K562 (cell line): Measurements from ENCODE around the gene IFFO2. TPM values are rescaled to one million over a fixed set of nuclear protein-coding genes. Genes with fewer than 3 reads are reported as not detected.

Source experiments
- ATAC-seq: fragments of 200-7000 bp; cut with Tn5 transposase; 3 replicates; pipeline ENCODE4 v1.9.1; 2020; ENCODE audit warnings: moderate library complexity
- BruUV-seq: library from RNA; stranded (reverse); fragments of 400-500 nt; replicated peaks from 2 replicates; lab custom pipeline; 2021; lab: Mats Ljungman, UMichigan
- CTCF ChIA-PET: fragments of 300-600 bp; formaldehyde crosslinking; extraction: SDS; loops from one replicate; lab custom pipeline; 2021; ENCODE audit warnings: low intra/inter-chr PET ratio; lab: Yijun Ruan, JAX
- POLR2A ChIA-PET: fragments of 300-600, 350-650 bp; sonication (Branson Sonifier 250); formaldehyde crosslinking; extraction: SDS; loops from one replicate; lab custom pipeline; 2021; ENCODE audit warnings: antibody characterized with exemption, inconsistent platforms; lab: Yijun Ruan, JAX
- DNase-seq, 4 experiments: peaks; one replicate each; pipeline versions ENCODE4 v3.0.0 to v3.0.0-alpha.2; 2011 to 2018; ENCODE audit warnings: low spot score in 3 of 4, mixed read lengths in 3 of 4; ENCODE audit errors: extremely low read depth in 1 of 4
- FAIRE-seq: peaks from 2 replicates; lab custom pipeline; 2011; peaks lifted over from hg19 to GRCh38; lab: Jason Lieb, UNC
- H2AFZ ChIP-seq: 2 replicates; pipeline ENCODE4 v1.6.0; 2011; ENCODE audit warnings: low read depth, low read length, control low read depth, inconsistent platforms
- H3K27ac ChIP-seq: fragments of 200-600 bp; 3 replicates; pipeline ENCODE4 v1.8.0; 2011; ENCODE audit warnings: low read depth, mild to moderate bottlenecking, control low read depth, inconsistent platforms, low read length, moderate library complexity, mixed read lengths; ENCODE audit errors: extremely low read depth
- H3K27me3 ChIP-seq, 2 experiments: fragments of 300-600 bp in 1 of 2; 2 replicates in 1 of 2; 3 replicates in 1 of 2; pipeline versions ENCODE4 v1.6.0 to v1.8.0; 2011; ENCODE audit warnings: inconsistent platforms in 2 of 2, low read length in 2 of 2, mild to moderate bottlenecking in 1 of 2, mixed read lengths in 1 of 2, moderate library complexity in 1 of 2; ENCODE audit not compliant: control insufficient read depth in 2 of 2, insufficient read depth in 2 of 2
- H3K36me3 ChIP-seq: fragments of 300-600 bp; 3 replicates; pipeline ENCODE4 v1.8.0; 2011; ENCODE audit warnings: mild to moderate bottlenecking, low read length, inconsistent platforms; ENCODE audit not compliant: control insufficient read depth, insufficient read depth
- H3K4me1 ChIP-seq, 2 experiments: fragments of 200-600 bp in 1 of 2; replicated peaks in 1 of 2; 2 replicates in 1 of 2; 3 replicates in 1 of 2; pipeline versions ENCODE4 v1.5.1 to v1.8.0; 2011; ENCODE audit warnings: inconsistent platforms in 2 of 2, low read length in 2 of 2, mild to moderate bottlenecking in 1 of 2, mixed read lengths in 1 of 2, moderate library complexity in 1 of 2; ENCODE audit not compliant: control insufficient read depth in 2 of 2, insufficient read depth in 2 of 2
- H3K4me2 ChIP-seq: 2 replicates; pipeline ENCODE4 v1.6.1; 2011; ENCODE audit warnings: low read length, control low read depth, inconsistent platforms, mixed read lengths; ENCODE audit not compliant: insufficient read depth
- H3K4me3 ChIP-seq: fragments of 200-600 bp; sonication (generic), shearing (Covaris generic); 2 replicates; pipeline ENCODE4 v1.5.1; 2016; ENCODE audit warnings: control low read depth, inconsistent platforms
- H3K79me2 ChIP-seq: fragments of 200-600 bp; 3 replicates; pipeline ENCODE4 v1.8.0; 2011; ENCODE audit warnings: low read length, inconsistent platforms; ENCODE audit not compliant: control insufficient read depth, insufficient read depth
- H3K9ac ChIP-seq, 2 experiments: 2 replicates each; pipeline versions ENCODE4 v1.6.0 to v1.6.1; 2011; ENCODE audit warnings: low read depth in 2 of 2, low read length in 2 of 2, control low read depth in 1 of 2, inconsistent platforms in 1 of 2, mild to moderate bottlenecking in 1 of 2, mixed read lengths in 1 of 2; ENCODE audit not compliant: insufficient read depth in 1 of 2
- H3K9me1 ChIP-seq: one replicate; pipeline ENCODE4 v1.6.0; 2011; ENCODE audit warnings: inconsistent platforms, mild to moderate bottlenecking, low read length, moderate library complexity; ENCODE audit not compliant: control insufficient read depth, insufficient read depth
- H3K9me3 ChIP-seq: replicated peaks from 2 replicates; pipeline ENCODE4 v1.5.1; 2011; ENCODE audit warnings: low read depth, low read length, inconsistent platforms; ENCODE audit not compliant: control insufficient read depth, insufficient read depth
- H4K20me1 ChIP-seq: replicated peaks from 2 replicates; pipeline ENCODE4 v1.6.1; 2011; ENCODE audit warnings: low read length, inconsistent platforms, mixed read lengths; ENCODE audit not compliant: control insufficient read depth, insufficient read depth
- ADNP ChIP-seq: fragments of 200-800 bp; sonication (Bioruptor generic); IDR thresholded peaks from 2 replicates; pipeline ENCODE4 v1.6.1; 2016; ENCODE audit warnings: missing genetic modification characterization, missing compliant biosample characterization
- CAMTA2 ChIP-seq: fragments of 250-450 bp; sonication (Bioruptor Pico); conservative IDR thresholded peaks from 2 replicates; pipeline ENCODE4 v1.5.1; 2022
- ETS1 ChIP-seq: conservative IDR thresholded peaks from 2 replicates; pipeline ENCODE4 v1.6.1; 2011; ENCODE audit warnings: low read depth, mild to moderate bottlenecking, low read length; ENCODE audit not compliant: control insufficient read depth
- ID3 ChIP-seq, 2 experiments: fragments of 250-450 bp in 1 of 2; fragments of 450-650 bp in 1 of 2; sonication (Bioruptor Pico) in 1 of 2; IDR thresholded peaks; 2 replicates each; pipeline versions ENCODE4 v1.6.1 to v1.8.0; 2016 to 2021; ENCODE audit warnings: mild to moderate bottlenecking in 2 of 2, moderate library complexity in 2 of 2, missing compliant biosample characterization in 1 of 2, missing genetic modification characterization in 1 of 2
- MAFG ChIP-seq: fragments of 450-650 bp; conservative IDR thresholded peaks from 2 replicates; pipeline ENCODE4 v1.6.1; 2016; ENCODE audit warnings: missing genetic modification characterization, missing compliant biosample characterization
- SMAD1 ChIP-seq: fragments of 150-350 bp; IDR thresholded peaks from 2 replicates; pipeline ENCODE4 v1.6.1; 2014; ENCODE audit warnings: low read length, low read depth; ENCODE audit not compliant: partially characterized antibody
- ZBTB43 ChIP-seq: sonication (generic); formaldehyde crosslinking; IDR thresholded peaks from 2 replicates; pipeline ENCODE4 v1.8.0; 2023; ENCODE audit warnings: mild to moderate bottlenecking, missing genetic modification reagents
- ZFP36 ChIP-seq: fragments of 150-350 bp; IDR thresholded peaks from 2 replicates; pipeline ENCODE4 v1.6.1; 2018; ENCODE audit warnings: low read length, low read depth; ENCODE audit not compliant: partially characterized antibody
- ZNF589 ChIP-seq: fragments of 200-800 bp; sonication (Bioruptor generic); IDR thresholded peaks from 2 replicates; pipeline ENCODE4 v1.6.1; 2016; ENCODE audit warnings: low read depth, missing genetic modification characterization, missing compliant biosample characterization
- WGBS: fragments of 100-300 bp; shearing (Covaris generic); methylation state at CpG from one replicate; pipeline ENCODE4 v1.1.6; 2016; ENCODE audit warnings: low coverage, mixed read lengths; ENCODE audit not compliant: insufficient coverage; ENCODE audit errors: missing lambda C conversion rate; 5-methylcytosine and 5-hydroxymethylcytosine counted together
- in situ Hi-C: fragments of 300-500 bp; cut with MboI; formaldehyde crosslinking; loops from 4 replicates; pipeline ENCODE4 v1.15.0; 2018; ENCODE audit warnings: inconsistent platforms, mixed read lengths
- intact Hi-C: fragments of 100-400 bp; cut with micrococcal nuclease; formaldehyde crosslinking; loops from 2 replicates; pipeline ENCODE4 v1.14.2; 2022
- polyA plus RNA-seq, 8 experiments: library from polyadenylated mRNA; depleted of rRNA in 4 of 8; stranded (reverse) in 5 of 8; unstranded in 3 of 8; fragments of >200 nt; fragmentation: Nextera tagmentation in 2 of 8; fragmentation: Illumina TruSeq in 1 of 8; extraction: Ambion mirVana in 2 of 8; extraction: Trizol in 1 of 8; gene quantifications; 2 replicates each; pipeline versions ENCODE4 v1.2.1 to v1.2.3, GENCODE V29; 2011 to 2014; ENCODE audit warnings: inconsistent platforms in 1 of 8, missing spikeins in 1 of 8
- total RNA-seq, 7 experiments: library from RNA; depleted of rRNA in 6 of 7; stranded (reverse); fragments of >200 nt in 6 of 7; fragmentation: Illumina TruSeq in 2 of 7; extraction: Trizol in 2 of 7; gene quantifications; 2 replicates each; pipeline versions ENCODE4 v1.2.1 to v1.2.3, GENCODE V29; 2011 to 2021; ENCODE audit warnings: low replicate concordance in 1 of 7

The IFFO2 gene
- total and polyA plus RNA-seq, 9 of the 15 experiments (the other 6 are each of a cell fraction or from before 2014, with no cell fraction given) = 0.15 to 1.0 (median 0.44) TPM; not detected in 2

- no peaks in the 10 kb centered on the region for H3K36me3 ChIP-seq
- CTCF ChIA-PET = no interaction called here
- in situ Hi-C loops = no loop called here
- H3K9me3 ChIP-seq = no peaks in the 10 kb centered on the region
- peaks cover 54 to 89% of the 10 kb centered on the region in 2 experiments for H3K27me3 ChIP-seq
- TF ChIP-seq ZNF589 (CRISPR knock-in tag) (no peak), SMAD1 (no peak)
- H3K4me1 ChIP-seq = peaks cover 0 to 20% of the 10 kb centered on the region in 2 experiments; a peak in 2 of 5 replicates
- intact Hi-C loops = no loop called here
- no peak overlapping the region for H3K4me3 ChIP-seq
- H3K27ac ChIP-seq = no peak overlapping the region
- BruUV-seq = no TSS peak
- no peaks in the 10 kb centered on the region for H3K79me2 ChIP-seq
- FAIRE-seq (no peak), ATAC-seq (no peak), DNase-seq (no peak)
- no peak overlapping the region for H3K9ac ChIP-seq
- peaks cover 27% of the 10 kb centered on the region for H4K20me1 ChIP-seq
- POLR2A ChIA-PET = interaction anchor here (1.0 to 1.2 kb wide), 2 partner anchors 11 to 49 kb away, joined by 3 to 4 read pairs; no protein-coding TSS in a partner anchor
- H3K9me1 ChIP-seq = no peaks in the 10 kb centered on the region
- no peak overlapping the region for H2AFZ ChIP-seq
- H3K4me2 ChIP-seq = no peak overlapping the region
- 31% methylated on average over 9 of the region's 9 CpGs for WGBS
These were observed 5.1 kb downstream of the IFFO2 start for GRCh38 chr1:18951416-18951815.

- TF ChIP-seq ZBTB43 (CRISPR knock-in tag) (no peak), CAMTA2 (CRISPR knock-in tag) (no peak), MAFG (tag) (0 out of 2 replicates have a peak, but pooled peaks have one; percentile 31), ID3 (CRISPR knock-in tag; IDR thresholded peaks at IDR 0.05) (no peak), ID3 (tag; IDR thresholded peaks at IDR 0.05) (no peak), ADNP (no peak), ZFP36 (peak; percentile 11), ETS1 (no peak)
- H3K9me3 ChIP-seq = no peaks in the 10 kb centered on the region
- ATAC-seq (no peak), DNase-seq (no peak), FAIRE-seq (no peak)
- ChIA-PET CTCF (no interaction called here), POLR2A (interaction anchor here (0.7 to 1.2 kb wide), 4 partner anchors 10 to 303 kb away, joined by 3 to 4 read pairs (median 4); no protein-coding TSS in a partner anchor)
- H3K27me3 ChIP-seq = peaks cover 52 to 91% of the 10 kb centered on the region in 2 experiments
- 21% methylated on average over 19 of the region's 19 CpGs for WGBS
- H3K9me1 ChIP-seq = no peaks in the 10 kb centered on the region
- no peak overlapping the region for H3K4me3 ChIP-seq
- H2AFZ ChIP-seq = no peak overlapping the region; the same call in 1 of the 2 replicates
- BruUV-seq = no TSS peak
- no peak overlapping the region for H3K4me2 ChIP-seq
- intact Hi-C loops (no loop called here), in situ Hi-C loops (no loop called here)
- H3K79me2 ChIP-seq = no peaks in the 10 kb centered on the region
- peak overlapping the region in 1 of 2 experiments; percentile 4; a peak in 1 of 4 replicates for H3K9ac ChIP-seq
- no peaks in the 10 kb centered on the region for H3K36me3 ChIP-seq
- H3K27ac ChIP-seq = no peak overlapping the region
- peaks cover 27% of the 10 kb centered on the region for H4K20me1 ChIP-seq
- peaks cover 0 to 12% of the 10 kb centered on the region in 2 experiments; a peak in 2 of 5 replicates for H3K4me1 ChIP-seq
These were observed 6.0 kb downstream of the IFFO2 start for GRCh38 chr1:18950401-18951026.
